ENCODE measurements around the gene NFKBIL1. TPM values are rescaled to one million over a fixed set of nuclear protein-coding genes. Genes with fewer than 3 reads are reported as not detected.

NFKBIL1 gene
- total RNA-seq, 1 donor from 2014 or later = 14.2 TPM

DNA sequence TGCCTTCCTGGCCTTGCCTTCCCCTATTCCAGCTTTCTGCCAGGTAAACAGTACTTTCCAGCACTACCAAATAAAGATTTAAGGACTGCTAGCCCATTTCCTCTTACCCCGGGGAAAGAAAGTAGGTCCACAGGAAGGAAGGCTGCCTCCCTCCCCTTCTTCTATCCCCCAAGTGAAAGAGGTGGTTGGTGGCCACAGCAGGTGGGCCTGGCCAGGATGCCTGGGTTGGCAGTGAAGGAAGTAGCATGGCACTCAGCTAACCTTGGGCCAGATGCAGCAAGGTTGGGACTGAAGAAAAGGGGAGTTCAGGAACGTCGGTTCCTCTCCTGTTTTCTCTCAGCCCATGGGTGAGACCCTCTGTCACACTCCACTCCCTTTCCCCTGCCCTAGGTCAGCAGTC, 8.9 kb downstream of the NFKBIL1 start:
- Histone ChIP-seq H3K27me3 (no peaks in the 10 kb centered on the region), H3K4me3 (no peak overlapping the region), H3K9me3 (no peaks in the 10 kb centered on the region), H3K36me3 (peaks cover 0 to 31% of the 10 kb centered on the region in 2 donors), H3K4me1 (peaks cover 23% of the 10 kb centered on the region), H3K27ac (no peak overlapping the region)
- no peak for DNase-seq (ENCODE audit: extremely low spot score in 2 of 2)
- TF ChIP-seq POLR2AphosphoS5 (IDR thresholded peaks at IDR 0.05; ENCODE audit: insufficient read depth in 1 of 2, low read depth in 1 of 2) (no peak), POLR2A (IDR thresholded peaks at IDR 0.05) (no peak)
- TF ChIP-seq, protein P1, sequence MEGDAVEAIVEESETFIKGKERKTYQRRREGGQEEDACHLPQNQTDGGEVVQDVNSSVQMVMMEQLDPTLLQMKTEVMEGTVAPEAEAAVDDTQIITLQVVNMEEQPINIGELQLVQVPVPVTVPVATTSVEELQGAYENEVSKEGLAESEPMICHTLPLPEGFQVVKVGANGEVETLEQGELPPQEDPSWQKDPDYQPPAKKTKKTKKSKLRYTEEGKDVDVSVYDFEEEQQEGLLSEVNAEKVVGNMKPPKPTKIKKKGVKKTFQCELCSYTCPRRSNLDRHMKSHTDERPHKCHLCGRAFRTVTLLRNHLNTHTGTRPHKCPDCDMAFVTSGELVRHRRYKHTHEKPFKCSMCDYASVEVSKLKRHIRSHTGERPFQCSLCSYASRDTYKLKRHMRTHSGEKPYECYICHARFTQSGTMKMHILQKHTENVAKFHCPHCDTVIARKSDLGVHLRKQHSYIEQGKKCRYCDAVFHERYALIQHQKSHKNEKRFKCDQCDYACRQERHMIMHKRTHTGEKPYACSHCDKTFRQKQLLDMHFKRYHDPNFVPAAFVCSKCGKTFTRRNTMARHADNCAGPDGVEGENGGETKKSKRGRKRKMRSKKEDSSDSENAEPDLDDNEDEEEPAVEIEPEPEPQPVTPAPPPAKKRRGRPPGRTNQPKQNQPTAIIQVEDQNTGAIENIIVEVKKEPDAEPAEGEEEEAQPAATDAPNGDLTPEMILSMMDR (IDR thresholded peaks at IDR 0.05) = no peak
- intact Hi-C loops (cut with DNase I) = no loop called here

DNA sequence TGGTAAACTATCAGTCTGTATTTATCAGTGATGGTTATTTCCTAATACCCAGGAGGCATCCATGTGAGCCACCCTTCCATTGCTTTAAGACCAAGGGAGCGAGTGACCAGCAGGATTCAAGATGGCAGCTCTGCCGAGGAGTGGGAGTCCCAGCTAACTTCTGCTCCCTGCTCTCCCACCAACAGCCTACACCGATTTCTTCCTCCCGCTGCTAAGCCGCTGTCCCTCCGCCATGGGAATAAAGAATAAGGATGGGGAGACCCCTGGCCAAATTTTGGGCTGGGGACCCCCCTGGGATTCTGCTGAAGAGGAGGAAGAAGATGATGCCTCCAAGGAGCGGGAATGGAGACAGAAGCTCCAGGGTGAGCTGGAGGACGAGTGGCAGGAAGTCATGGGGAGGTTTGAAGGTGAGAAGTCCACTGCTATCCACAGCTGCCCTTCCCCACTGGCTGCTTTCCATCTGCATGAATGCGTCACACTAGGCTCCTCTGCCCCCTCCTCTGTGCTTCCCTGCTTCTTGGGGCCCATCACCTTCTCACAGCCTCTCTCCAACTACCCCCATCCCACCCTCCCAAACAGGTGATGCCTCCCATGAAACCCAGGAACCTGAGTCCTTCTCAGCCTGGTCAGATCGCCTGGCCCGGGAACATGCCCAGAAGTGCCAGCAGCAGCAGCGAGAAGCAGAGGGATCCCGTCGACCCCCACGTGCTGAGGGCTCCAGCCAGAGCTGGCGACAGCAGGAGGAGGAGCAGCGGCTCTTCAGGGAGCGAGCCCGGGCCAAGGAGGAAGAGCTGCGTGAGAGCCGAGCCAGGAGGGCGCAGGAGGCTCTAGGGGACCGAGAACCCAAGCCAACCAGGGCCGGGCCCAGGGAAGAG, 10.3 kb downstream of the NFKBIL1 start:
- Histone ChIP-seq H3K9me3 (no peaks in the 10 kb centered on the region), H3K27me3 (no peaks in the 10 kb centered on the region), H3K4me3 (no peak overlapping the region), H3K4me1 (peaks cover 23% of the 10 kb centered on the region), H3K36me3 (peaks cover 0 to 31% of the 10 kb centered on the region in 2 donors), H3K27ac (no peak overlapping the region)
- intact Hi-C loops (cut with DNase I) = no loop called here
- TF ChIP-seq POLR2AphosphoS5 (IDR thresholded peaks at IDR 0.05; ENCODE audit: insufficient read depth in 1 of 2, low read depth in 1 of 2) (no peak), POLR2A (IDR thresholded peaks at IDR 0.05) (no peak)
- TF ChIP-seq, protein P1 (IDR thresholded peaks at IDR 0.05) = no peak
- DNase-seq (ENCODE audit: extremely low spot score in 2 of 2) = no peak

DNA sequence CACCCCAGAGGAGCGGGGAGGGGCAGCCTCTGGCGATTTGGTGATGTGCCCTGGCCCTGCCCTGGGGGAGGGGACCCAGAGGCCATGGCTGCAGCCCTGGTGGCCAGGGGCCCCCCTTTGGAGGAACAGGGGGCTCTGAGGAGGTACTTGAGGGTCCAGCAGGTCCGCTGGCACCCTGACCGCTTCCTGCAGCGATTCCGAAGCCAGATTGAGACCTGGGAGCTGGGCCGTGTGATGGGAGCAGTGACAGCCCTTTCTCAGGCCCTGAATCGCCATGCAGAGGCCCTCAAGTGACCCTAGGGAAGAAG, 10.9 kb downstream of the NFKBIL1 start:
- Histone ChIP-seq H3K36me3 (peaks cover 0 to 31% of the 10 kb centered on the region in 2 donors), H3K27me3 (no peaks in the 10 kb centered on the region), H3K4me1 (peaks cover 23% of the 10 kb centered on the region), H3K27ac (no peak overlapping the region), H3K9me3 (no peaks in the 10 kb centered on the region), H3K4me3 (no peak overlapping the region)
- TF ChIP-seq POLR2AphosphoS5 (IDR thresholded peaks at IDR 0.05; ENCODE audit: insufficient read depth in 1 of 2, low read depth in 1 of 2) = no peak
- TF ChIP-seq, protein P1 (IDR thresholded peaks at IDR 0.05) = no peak
- TF ChIP-seq POLR2A (IDR thresholded peaks at IDR 0.05) = no peak
- no peak for DNase-seq (ENCODE audit: extremely low spot score in 2 of 2)
- intact Hi-C loops (cut with DNase I) = no loop called here

DNA sequence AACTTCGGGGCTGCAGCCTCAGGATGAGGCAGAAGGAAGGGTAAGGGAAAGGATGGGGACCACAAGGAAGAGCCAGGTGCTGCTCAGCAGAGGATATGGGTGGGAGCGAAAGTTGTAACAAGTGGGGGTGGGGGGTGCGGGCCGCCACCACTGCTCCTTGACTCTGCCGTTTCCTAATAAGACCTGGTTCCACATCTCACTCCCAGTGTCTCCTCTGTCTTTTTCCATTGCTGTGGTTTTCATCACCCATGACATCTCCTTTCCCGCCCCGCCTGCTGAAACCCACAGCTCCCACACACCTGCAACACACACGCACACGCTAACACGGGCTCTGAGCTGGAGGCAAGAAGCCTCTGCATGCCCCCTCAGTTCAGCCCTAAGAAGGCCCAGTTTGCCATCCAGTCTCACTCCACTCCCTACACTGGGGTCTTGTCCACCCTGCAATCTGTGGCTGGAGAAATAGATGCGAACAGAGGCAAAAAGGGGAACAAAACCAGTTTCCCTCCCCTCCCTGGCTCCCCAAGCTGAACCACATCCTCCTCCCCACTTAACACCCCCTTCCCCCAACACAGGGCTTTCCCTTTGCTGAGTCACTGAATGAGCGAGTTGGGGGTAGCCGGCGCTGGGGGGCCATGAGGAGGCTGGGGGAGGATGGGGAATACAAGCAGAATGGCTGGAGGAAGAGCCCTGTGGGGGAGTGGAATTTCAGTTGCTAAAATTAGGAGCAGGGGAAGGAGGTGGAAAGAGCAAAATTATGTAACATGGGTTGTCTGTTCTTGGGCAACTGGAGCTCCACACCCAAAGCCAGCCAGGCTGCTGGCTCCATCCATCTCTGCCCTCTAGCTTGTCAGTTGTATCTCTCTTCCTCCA, 11.5 kb downstream of the NFKBIL1 start:
- Histone ChIP-seq H3K27me3 (no peaks in the 10 kb centered on the region), H3K4me3 (no peak overlapping the region), H3K4me1 (peaks cover 23% of the 10 kb centered on the region), H3K9me3 (no peaks in the 10 kb centered on the region), H3K27ac (peak overlapping the region; percentile 18), H3K36me3 (peaks cover 0 to 31% of the 10 kb centered on the region in 2 donors)
- no peak for DNase-seq (ENCODE audit: extremely low spot score in 2 of 2)
- no peak for TF ChIP-seq POLR2A (IDR thresholded peaks at IDR 0.05)
- TF ChIP-seq, protein P1 (IDR thresholded peaks at IDR 0.05) = no peak
- TF ChIP-seq POLR2AphosphoS5 (IDR thresholded peaks at IDR 0.05; ENCODE audit: insufficient read depth in 1 of 2, low read depth in 1 of 2) = no peak
- intact Hi-C loops (cut with DNase I) = no loop called here
